ENCODE results near the gene C13orf42. TPM values are rescaled to one million over a fixed set of nuclear protein-coding genes. Genes with fewer than 3 reads are reported as not detected.

The C13orf42 gene
- total and polyA plus RNA-seq, 2 donors (not counting 3 experiments of a cell fraction or from before 2014, with no cell fraction given), result not detected

DNA sequence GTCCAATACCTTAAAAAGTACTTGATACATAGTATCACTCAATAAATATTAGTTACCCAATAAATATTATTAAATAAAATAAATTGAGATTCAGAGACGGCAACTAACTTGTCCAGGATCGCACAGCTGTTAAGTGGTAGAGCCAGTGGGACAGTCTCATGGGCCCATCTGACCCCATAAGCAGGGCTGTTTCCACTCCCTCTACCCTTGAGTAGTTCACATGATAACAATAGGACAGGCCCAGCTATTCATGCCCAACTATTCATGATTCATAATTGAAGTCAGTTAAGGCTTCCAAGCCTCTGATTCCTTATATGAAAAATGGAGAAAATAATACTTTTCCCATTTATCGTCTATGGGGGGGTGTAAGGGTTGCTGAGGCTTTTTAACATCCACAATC is 78.2 kb downstream of the C13orf42 start:
- no peaks in the 10 kb centered on the region for H3K36me3 ChIP-seq (ENCODE audit: control insufficient read depth in 2 of 2, extremely low read depth in 1 of 2, insufficient read depth in 2 of 2, low read length in 2 of 2)
- ChIA-PET POLR2A (no interaction called here), CTCF (interaction anchor here (0.8 kb wide), 1 partner anchor 36 kb away, joined by 3 read pairs; no protein-coding TSS in a partner anchor)
- intact Hi-C loops (cut with micrococcal nuclease) (no loop called here), dilution Hi-C loops (cut with MboI; ENCODE audit: extremely low pct_ligation_motif_present, low sequenced_read_pairs) (no loop called here)
- H3K27me3 ChIP-seq (ENCODE audit: control insufficient read depth in 2 of 2, insufficient read depth in 2 of 2, low read length in 2 of 2), result peaks cover 11 to 12% of the 10 kb centered on the region in 2 experiments
- no peak for FAIRE-seq
- H3K9me1 ChIP-seq (replicated peaks; ENCODE audit: control insufficient read depth, extremely low read depth, insufficient read depth, low read length), result no peaks in the 10 kb centered on the region
- H3K79me2 ChIP-seq (ENCODE audit: control insufficient read depth, insufficient read depth, low read length), result no peaks in the 10 kb centered on the region
- no peak overlapping the region for H3K27ac ChIP-seq (ENCODE audit: insufficient read depth, low read depth, low read length)
- H3K9me3 ChIP-seq (replicated peaks; ENCODE audit: control insufficient read depth, insufficient read depth, low read length), result no peaks in the 10 kb centered on the region
- no peaks in the 10 kb centered on the region for H4K20me1 ChIP-seq (replicated peaks; ENCODE audit: control insufficient read depth, extremely low read depth, insufficient read depth, low read length)
- H3K9ac ChIP-seq (replicated peaks; ENCODE audit: extremely low read depth, insufficient read depth, low read length), result no peak overlapping the region
- no TSS peak for BruUV-seq (replicated peaks)
- DNase-seq (ENCODE audit: low read depth, low spot score), result no peak
- H3K4me2 ChIP-seq (ENCODE audit: insufficient read depth, low read length), result no peak overlapping the region
- TF ChIP-seq EZH2 (IDR thresholded peaks at IDR 0.05; ENCODE audit: borderline replicate concordance, low read depth, low read length, severe bottlenecking) (no peak), FOS (IDR thresholded peaks at IDR 0.05; ENCODE audit: borderline replicate concordance, insufficient read depth, low read length) (no peak), MYC (IDR thresholded peaks at IDR 0.05; ENCODE audit: low read depth, low read length) (no peak), POLR2A (IDR thresholded peaks at IDR 0.05; ENCODE audit: low read depth, low read length) (no peak)
- TF ChIP-seq, protein P1, sequence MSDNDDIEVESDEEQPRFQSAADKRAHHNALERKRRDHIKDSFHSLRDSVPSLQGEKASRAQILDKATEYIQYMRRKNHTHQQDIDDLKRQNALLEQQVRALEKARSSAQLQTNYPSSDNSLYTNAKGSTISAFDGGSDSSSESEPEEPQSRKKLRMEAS (IDR thresholded peaks at IDR 0.05; ENCODE audit: insufficient read depth, insufficient read length), result no peak
- no peak overlapping the region for H3K4me3 ChIP-seq (replicated peaks in 1 of 3; ENCODE audit: insufficient read depth in 1 of 3, low read depth in 1 of 3, low read length in 3 of 3)
- no peaks in the 10 kb centered on the region for H3K4me1 ChIP-seq (ENCODE audit: control insufficient read depth, extremely low read depth, insufficient read depth, low read length)
- H2AFZ ChIP-seq (ENCODE audit: low read depth, low read length), result no peak overlapping the region

Other genes with a start within 250 kb of the C13orf42 start
- gene RNASEH2B, start 201.5 kb downstream of the C13orf42 start, total RNA-seq, result 24.4 and 25.1 TPM in 2 replicates
- 8.9 TPM in 2 replicates for gene RNASEH2B, start 201.5 kb downstream of the C13orf42 start, polyA plus RNA-seq
- 7.4 and 9.9 TPM in 2 replicates for gene FAM124A, start 111.1 kb upstream of the C13orf42 start, total RNA-seq
- gene FAM124A, start 111.1 kb upstream of the C13orf42 start, polyA plus RNA-seq, result 3.8 and 5.2 TPM in 2 replicates
- gene SERPINE3, start 228.4 kb upstream of the C13orf42 start, total RNA-seq, result not detected in 2 replicates
- not detected in 2 replicates for gene SERPINE3, start 228.4 kb upstream of the C13orf42 start, polyA plus RNA-seq